K562 (cell line): Measurements from ENCODE around the gene NDUFAF2. TPM values are rescaled to one million over a fixed set of nuclear protein-coding genes. Genes with fewer than 3 reads are reported as not detected.

Source experiments
- JUN ChIP-seq, 2 experiments: sonication (generic) in 1 of 2; formaldehyde crosslinking in 1 of 2; IDR thresholded peaks; 2 replicates each; pipeline versions ENCODE4 v1.6.1 to v1.8.0; 2012 to 2022; ENCODE audit warnings: borderline replicate concordance in 2 of 2, mild to moderate bottlenecking in 2 of 2, improper control_type of control experiment in 1 of 2, low read depth in 1 of 2, low read length in 1 of 2, missing genetic modification reagents in 1 of 2
- KAT7 ChIP-seq: sonication (generic); formaldehyde crosslinking; IDR thresholded peaks from 2 replicates; pipeline ENCODE4 v1.8.0; 2022; ENCODE audit warnings: missing genetic modification reagents, mild to moderate bottlenecking, borderline replicate concordance
- NFE2 ChIP-seq: IDR thresholded peaks from 2 replicates; pipeline ENCODE4 v1.6.1; 2014; ENCODE audit warnings: antibody characterized with exemption, low read depth
- PRPF4 ChIP-seq: fragments of 200-400 bp; formaldehyde crosslinking; IDR thresholded peaks from one replicate; pipeline ENCODE4 v1.6.1; 2017; ENCODE audit warnings: low read length, low read depth, mild to moderate bottlenecking; ENCODE audit not compliant: insufficient read depth, poor library complexity, severe bottlenecking
- SLC30A9 ChIP-seq: fragments of 250-450 bp; sonication (Bioruptor Pico); IDR thresholded peaks from 2 replicates; pipeline ENCODE4 v1.8.0; 2022; ENCODE audit warnings: mild to moderate bottlenecking, moderate library complexity
- SUPT5H ChIP-seq: fragments of 450-650 bp; IDR thresholded peaks from 2 replicates; pipeline ENCODE4 v1.6.1; 2016
- TOE1 ChIP-seq, 2 experiments: fragments of 450-650 bp in 1 of 2; sonication (generic) in 1 of 2; formaldehyde crosslinking in 1 of 2; IDR thresholded peaks; 2 replicates each; pipeline versions ENCODE4 v1.7.1 to v1.8.0; 2016 to 2022; ENCODE audit warnings: borderline replicate concordance in 2 of 2, mild to moderate bottlenecking in 2 of 2, antibody characterized with exemption in 1 of 2, inconsistent platforms in 1 of 2, low read depth in 1 of 2, missing genetic modification reagents in 1 of 2, moderate library complexity in 1 of 2
- ZNF146 ChIP-seq: IDR thresholded peaks from one replicate; pipeline ENCODE4 v1.6.1; 2018; ENCODE audit warnings: missing compliant biosample characterization; ENCODE audit not compliant: unreplicated experiment
- polyA plus RNA-seq, 8 experiments: library from polyadenylated mRNA; depleted of rRNA in 4 of 8; stranded (reverse) in 5 of 8; unstranded in 3 of 8; fragments of >200 nt; fragmentation: Nextera tagmentation in 2 of 8; fragmentation: Illumina TruSeq in 1 of 8; extraction: Ambion mirVana in 2 of 8; extraction: Trizol in 1 of 8; gene quantifications; 2 replicates each; pipeline versions ENCODE4 v1.2.1 to v1.2.3, GENCODE V29; 2011 to 2014; ENCODE audit warnings: inconsistent platforms in 1 of 8, missing spikeins in 1 of 8
- total RNA-seq, 7 experiments: library from RNA; depleted of rRNA in 6 of 7; stranded (reverse); fragments of >200 nt in 6 of 7; fragmentation: Illumina TruSeq in 2 of 7; extraction: Trizol in 2 of 7; gene quantifications; 2 replicates each; pipeline versions ENCODE4 v1.2.1 to v1.2.3, GENCODE V29; 2011 to 2021; ENCODE audit warnings: low replicate concordance in 1 of 7
- TF ChIP-seq, protein P1 (sequence below): fragments of 450-650 bp; IDR thresholded peaks from 2 replicates; pipeline ENCODE4 v1.6.1; 2016
- TF ChIP-seq, protein P2 (sequence below): fragments of 450-650 bp; IDR thresholded peaks from 2 replicates; pipeline ENCODE4 v1.7.0; 2016; ENCODE audit warnings: borderline replicate concordance
- TF ChIP-seq, protein P3 (sequence below): fragments of 250-450 bp; sonication (Bioruptor Pico); IDR thresholded peaks from 2 replicates; pipeline ENCODE4 v1.5.0; 2022; ENCODE audit warnings: mild to moderate bottlenecking
- TF ChIP-seq, protein P4 (sequence below): fragments of 250-450 bp; sonication (Bioruptor Pico); IDR thresholded peaks from 2 replicates; pipeline ENCODE4 v1.5.0; 2021

The NDUFAF2 gene
- total and polyA plus RNA-seq, 9 of the 15 experiments (the other 6 are each of a cell fraction or from before 2014, with no cell fraction given): 56.0 to 155 (median 95.9) TPM

DNA sequence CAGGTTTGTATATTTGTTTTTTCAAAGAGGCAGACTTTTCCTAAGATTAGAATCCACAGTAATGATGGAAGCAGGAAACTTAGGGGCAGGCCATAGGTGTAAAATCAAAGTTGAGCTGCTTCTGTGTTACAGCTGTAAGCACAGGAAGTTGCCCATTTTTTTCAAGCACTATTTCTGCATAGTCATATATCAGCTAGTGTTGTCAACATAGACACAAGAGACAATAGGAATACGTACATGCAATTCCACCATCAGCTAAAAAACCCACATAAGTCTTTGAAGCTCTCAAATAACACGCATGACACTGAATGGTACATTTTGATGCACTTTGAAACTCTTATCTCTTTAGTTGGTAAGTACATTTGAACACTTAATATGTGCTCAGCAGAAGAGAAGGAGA is 237.4 kb downstream of the NDUFAF2 start (continued):
- TF ChIP-seq KAT7 (CRISPR knock-in tag) (no peak), JUN (IDR thresholded peaks at IDR 0.05; ENCODE audit: borderline replicate concordance, low read depth, low read length) (no peak), JUN (CRISPR knock-in tag; IDR thresholded peaks at IDR 0.05; ENCODE audit: borderline replicate concordance) (no peak), SUPT5H (no peak), ZNF146 (no peak), PRPF4 (no peak), TOE1 (IDR thresholded peaks at IDR 0.05; ENCODE audit: borderline replicate concordance) (no peak), TOE1 (CRISPR knock-in tag; IDR thresholded peaks at IDR 0.05; ENCODE audit: borderline replicate concordance, low read depth) (no peak), SLC30A9 (CRISPR knock-in tag) (no peak), NFE2 (peak; percentile 72)
- TF ChIP-seq, protein P1, sequence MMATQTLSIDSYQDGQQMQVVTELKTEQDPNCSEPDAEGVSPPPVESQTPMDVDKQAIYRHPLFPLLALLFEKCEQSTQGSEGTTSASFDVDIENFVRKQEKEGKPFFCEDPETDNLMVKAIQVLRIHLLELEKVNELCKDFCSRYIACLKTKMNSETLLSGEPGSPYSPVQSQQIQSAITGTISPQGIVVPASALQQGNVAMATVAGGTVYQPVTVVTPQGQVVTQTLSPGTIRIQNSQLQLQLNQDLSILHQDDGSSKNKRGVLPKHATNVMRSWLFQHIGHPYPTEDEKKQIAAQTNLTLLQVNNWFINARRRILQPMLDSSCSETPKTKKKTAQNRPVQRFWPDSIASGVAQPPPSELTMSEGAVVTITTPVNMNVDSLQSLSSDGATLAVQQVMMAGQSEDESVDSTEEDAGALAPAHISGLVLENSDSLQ: 0 out of 2 replicates have a peak, but pooled peaks have one; percentile 17
- TF ChIP-seq, protein P2, sequence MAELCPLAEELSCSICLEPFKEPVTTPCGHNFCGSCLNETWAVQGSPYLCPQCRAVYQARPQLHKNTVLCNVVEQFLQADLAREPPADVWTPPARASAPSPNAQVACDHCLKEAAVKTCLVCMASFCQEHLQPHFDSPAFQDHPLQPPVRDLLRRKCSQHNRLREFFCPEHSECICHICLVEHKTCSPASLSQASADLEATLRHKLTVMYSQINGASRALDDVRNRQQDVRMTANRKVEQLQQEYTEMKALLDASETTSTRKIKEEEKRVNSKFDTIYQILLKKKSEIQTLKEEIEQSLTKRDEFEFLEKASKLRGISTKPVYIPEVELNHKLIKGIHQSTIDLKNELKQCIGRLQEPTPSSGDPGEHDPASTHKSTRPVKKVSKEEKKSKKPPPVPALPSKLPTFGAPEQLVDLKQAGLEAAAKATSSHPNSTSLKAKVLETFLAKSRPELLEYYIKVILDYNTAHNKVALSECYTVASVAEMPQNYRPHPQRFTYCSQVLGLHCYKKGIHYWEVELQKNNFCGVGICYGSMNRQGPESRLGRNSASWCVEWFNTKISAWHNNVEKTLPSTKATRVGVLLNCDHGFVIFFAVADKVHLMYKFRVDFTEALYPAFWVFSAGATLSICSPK: no peak
- TF ChIP-seq, protein P3, sequence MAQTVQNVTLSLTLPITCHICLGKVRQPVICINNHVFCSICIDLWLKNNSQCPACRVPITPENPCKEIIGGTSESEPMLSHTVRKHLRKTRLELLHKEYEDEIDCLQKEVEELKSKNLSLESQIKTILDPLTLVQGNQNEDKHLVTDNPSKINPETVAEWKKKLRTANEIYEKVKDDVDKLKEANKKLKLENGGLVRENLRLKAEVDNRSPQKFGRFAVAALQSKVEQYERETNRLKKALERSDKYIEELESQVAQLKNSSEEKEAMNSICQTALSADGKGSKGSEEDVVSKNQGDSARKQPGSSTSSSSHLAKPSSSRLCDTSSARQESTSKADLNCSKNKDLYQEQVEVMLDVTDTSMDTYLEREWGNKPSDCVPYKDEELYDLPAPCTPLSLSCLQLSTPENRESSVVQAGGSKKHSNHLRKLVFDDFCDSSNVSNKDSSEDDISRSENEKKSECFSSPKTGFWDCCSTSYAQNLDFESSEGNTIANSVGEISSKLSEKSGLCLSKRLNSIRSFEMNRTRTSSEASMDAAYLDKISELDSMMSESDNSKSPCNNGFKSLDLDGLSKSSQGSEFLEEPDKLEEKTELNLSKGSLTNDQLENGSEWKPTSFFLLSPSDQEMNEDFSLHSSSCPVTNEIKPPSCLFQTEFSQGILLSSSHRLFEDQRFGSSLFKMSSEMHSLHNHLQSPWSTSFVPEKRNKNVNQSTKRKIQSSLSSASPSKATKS (CRISPR knock-in tag): no peak
- TF ChIP-seq, protein P4, sequence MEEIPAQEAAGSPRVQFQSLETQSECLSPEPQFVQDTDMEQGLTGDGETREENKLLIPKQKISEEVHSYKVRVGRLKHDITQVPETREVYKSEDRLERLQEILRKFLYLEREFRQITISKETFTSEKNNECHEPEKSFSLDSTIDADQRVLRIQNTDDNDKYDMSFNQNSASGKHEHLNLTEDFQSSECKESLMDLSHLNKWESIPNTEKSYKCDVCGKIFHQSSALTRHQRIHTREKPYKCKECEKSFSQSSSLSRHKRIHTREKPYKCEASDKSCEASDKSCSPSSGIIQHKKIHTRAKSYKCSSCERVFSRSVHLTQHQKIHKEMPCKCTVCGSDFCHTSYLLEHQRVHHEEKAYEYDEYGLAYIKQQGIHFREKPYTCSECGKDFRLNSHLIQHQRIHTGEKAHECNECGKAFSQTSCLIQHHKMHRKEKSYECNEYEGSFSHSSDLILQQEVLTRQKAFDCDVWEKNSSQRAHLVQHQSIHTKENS (CRISPR knock-in tag): no peak
